Brain microvascular endothelial cell (primary cell): Measurements from ENCODE around the gene POR.
A peak's percentile ranks its signal among the peaks of the same experiment; 100 is the strongest.

Experiments
- DNase-seq: peaks from one replicate; pipeline ENCODE4 v3.0.0-alpha.2; 2020
- H3K27ac ChIP-seq: fragments of 250-450 bp; sonication (Bioruptor Pico); 2 replicates; pipeline ENCODE4 v1.5.1; 2020; ENCODE audit warnings: mild to moderate bottlenecking, moderate library complexity
- H3K27me3 ChIP-seq: fragments of 250-450 bp; sonication (Bioruptor Pico); replicated peaks from 2 replicates; pipeline ENCODE4 v1.5.1; 2020; ENCODE audit warnings: mild to moderate bottlenecking
- H3K36me3 ChIP-seq: fragments of 250-450 bp; sonication (Bioruptor Pico); replicated peaks from 2 replicates; pipeline ENCODE4 v1.5.1; 2020; ENCODE audit warnings: mild to moderate bottlenecking
- H3K4me3 ChIP-seq: 2 replicates; pipeline ENCODE4 v1.5.1; 2011; ENCODE audit warnings: low read depth, mild to moderate bottlenecking, control low read depth, low read length, moderate library complexity
- in situ Hi-C: cut with HindIII; loops from 2 replicates; pipeline ENCODE4 v1.10.0; 2017; ENCODE audit warnings: low sequenced_read_pairs, low pct_ligation_motif_present
- TF ChIP-seq, protein P1 (sequence below): IDR thresholded peaks from 2 replicates; pipeline ENCODE4 v1.5.1; 2011; ENCODE audit warnings: low read depth, mild to moderate bottlenecking, moderate library complexity, low read length, control low read depth, inconsistent platforms; ENCODE audit errors: missing control alignments

Gene POR

DNA sequence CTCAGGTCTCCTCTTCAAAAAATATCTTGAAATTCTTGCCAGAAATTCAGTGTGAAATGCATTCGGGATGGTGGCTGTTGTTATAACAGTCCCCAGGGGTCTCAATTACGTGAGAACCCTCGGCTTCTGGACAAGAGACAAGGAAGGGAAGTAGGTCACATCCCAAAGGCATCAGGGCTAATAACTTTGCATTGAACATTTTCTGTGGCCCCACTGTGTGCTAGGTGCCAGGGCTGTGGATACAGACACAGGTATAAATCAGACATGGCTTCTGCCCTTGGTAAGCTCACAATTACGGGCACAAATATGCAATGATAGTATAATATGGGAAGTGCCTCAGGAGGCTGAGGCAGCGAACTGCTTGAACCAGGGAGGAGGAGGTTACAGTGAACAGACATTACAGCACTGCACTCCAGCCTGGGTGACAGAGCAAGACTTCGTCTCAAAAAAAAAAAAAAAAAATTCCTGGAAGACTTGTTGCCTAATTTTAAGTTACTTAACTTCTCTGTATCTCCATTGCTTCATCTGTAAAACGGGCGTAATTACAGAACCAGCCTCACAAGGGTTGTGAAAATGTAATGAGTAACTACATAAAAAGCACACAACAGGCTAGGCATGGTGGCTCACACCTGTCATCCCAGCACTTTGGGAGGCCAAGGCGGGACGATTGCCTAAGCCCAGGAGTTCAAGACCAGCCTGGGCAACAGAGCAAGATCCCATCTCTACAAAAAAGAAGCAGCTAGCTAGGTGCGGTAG lies 38.7 kb upstream of the POR start:
- TF ChIP-seq, protein P1, sequence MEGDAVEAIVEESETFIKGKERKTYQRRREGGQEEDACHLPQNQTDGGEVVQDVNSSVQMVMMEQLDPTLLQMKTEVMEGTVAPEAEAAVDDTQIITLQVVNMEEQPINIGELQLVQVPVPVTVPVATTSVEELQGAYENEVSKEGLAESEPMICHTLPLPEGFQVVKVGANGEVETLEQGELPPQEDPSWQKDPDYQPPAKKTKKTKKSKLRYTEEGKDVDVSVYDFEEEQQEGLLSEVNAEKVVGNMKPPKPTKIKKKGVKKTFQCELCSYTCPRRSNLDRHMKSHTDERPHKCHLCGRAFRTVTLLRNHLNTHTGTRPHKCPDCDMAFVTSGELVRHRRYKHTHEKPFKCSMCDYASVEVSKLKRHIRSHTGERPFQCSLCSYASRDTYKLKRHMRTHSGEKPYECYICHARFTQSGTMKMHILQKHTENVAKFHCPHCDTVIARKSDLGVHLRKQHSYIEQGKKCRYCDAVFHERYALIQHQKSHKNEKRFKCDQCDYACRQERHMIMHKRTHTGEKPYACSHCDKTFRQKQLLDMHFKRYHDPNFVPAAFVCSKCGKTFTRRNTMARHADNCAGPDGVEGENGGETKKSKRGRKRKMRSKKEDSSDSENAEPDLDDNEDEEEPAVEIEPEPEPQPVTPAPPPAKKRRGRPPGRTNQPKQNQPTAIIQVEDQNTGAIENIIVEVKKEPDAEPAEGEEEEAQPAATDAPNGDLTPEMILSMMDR = no peak
- H3K27ac ChIP-seq = no peak overlapping the region
- in situ Hi-C loops = no loop called here
- no peaks in the 10 kb centered on the region for H3K36me3 ChIP-seq
- H3K27me3 ChIP-seq = no peaks in the 10 kb centered on the region
- no peak overlapping the region for H3K4me3 ChIP-seq
- no peak for DNase-seq

DNA sequence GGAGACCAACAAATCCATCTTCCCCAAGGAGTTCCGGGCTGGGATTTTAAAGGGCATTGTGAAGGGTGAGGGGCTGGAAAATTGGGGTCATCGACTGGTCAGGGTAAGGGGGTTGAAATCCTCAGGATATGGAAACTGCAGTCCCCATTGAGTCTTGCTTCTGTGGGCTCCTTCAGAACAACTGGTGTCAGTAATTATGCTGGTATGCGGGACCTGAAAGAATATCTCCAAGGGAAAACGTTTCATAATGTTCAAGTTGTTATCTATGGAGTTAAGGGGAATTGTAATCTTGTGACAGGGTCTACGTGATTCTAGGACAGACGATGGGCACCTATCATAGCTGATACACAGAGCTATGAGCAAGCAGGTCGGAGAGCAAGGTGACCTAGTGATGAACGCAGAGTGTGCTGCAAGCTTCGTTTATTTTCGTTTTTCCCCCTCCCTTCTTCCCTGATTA lies 36.6 kb upstream of the POR start:
- in situ Hi-C loops = no loop called here
- H3K36me3 ChIP-seq = peaks cover 15% of the 10 kb centered on the region
- peak overlapping the region; percentile 46 for H3K4me3 ChIP-seq
- DNase-seq = no peak
- H3K27me3 ChIP-seq = no peaks in the 10 kb centered on the region
- peak overlapping the region; percentile 20 for H3K27ac ChIP-seq
- TF ChIP-seq, protein P1 = no peak

DNA sequence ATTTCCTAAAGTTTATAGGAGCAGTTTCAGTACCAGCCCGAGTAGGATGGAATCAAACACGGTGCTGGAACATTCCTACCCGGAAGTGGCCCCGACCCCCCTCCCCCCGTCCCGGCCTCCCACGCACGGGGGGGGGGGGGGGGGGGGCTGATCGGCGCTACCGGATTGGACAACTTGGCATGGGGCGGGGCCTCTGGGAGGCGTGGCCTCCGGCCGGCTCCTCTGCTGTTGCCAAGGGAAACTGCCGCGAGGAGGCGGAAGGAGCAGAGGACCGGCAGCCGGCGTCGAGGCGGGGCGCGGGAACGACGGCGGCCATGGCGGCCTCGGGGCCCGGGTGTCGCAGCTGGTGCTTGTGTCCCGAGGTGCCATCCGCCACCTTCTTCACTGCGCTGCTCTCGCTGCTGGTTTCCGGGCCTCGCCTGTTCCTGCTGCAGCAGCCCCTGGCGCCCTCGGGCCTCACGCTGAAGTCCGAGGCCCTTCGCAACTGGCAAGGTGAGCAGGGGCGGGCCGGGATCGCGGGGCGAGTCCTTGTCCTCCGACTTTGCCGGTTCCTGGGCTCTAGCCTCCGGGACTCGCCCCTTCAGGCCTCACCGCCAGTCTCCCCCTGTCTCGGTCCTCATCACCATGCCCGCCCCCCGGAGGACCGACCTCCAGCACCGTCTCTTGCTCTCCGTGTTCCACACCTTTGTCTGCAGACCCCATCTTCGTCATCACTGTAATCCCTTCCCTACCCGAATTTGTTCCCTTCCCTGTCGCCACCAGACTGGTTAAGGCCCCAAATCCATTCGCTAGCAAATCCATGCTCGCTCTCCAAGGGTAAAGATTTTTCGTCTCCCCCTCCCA lies 36.0 kb upstream of the POR start, which contains the start of gene RHBDD2:
Gene RHBDD2, plus strand, starts transcription at position 266 of the 843 bp plus-strand sequence. Its CDS starts 49 bp downstream, at position 315.
- DNase-seq = peak; percentile 92
- TF ChIP-seq, protein P1 = no peak
- peaks cover 20% of the 10 kb centered on the region for H3K36me3 ChIP-seq
- H3K4me3 ChIP-seq = peak within 1 kb of the TSS; percentile 90
- peak within 1 kb of the TSS; percentile 81 for H3K27ac ChIP-seq
- H3K27me3 ChIP-seq = no peaks in the 10 kb centered on the region
- in situ Hi-C loops = no loop called here

DNA sequence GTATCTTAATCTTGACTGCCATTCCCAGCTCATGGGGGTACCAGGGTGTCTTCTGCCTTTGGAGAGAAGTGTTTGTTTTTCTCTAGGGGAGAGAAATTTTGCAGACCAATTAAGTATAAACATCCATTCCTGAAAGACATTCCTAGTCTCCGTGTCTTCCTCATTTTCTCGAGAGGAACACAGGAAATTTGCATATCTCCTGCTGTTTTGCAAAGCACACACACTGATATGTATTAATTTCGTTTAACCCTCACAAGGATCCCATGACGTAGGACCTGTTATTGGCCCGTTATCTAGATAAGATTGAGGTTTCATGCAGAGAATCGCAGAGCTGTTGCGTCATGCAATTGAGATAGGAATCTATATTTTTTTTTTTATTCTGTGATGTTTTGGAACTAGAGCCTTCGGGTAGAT lies 35.2 kb upstream of the POR start:
- Histone ChIP-seq H3K27ac (peak overlapping the region; percentile 81), H3K36me3 (peaks cover 27% of the 10 kb centered on the region), H3K4me3 (peak overlapping the region; percentile 90), H3K27me3 (no peaks in the 10 kb centered on the region)
- TF ChIP-seq, protein P1 = no peak
- in situ Hi-C loops = no loop called here
- peak; percentile 82 for DNase-seq

DNA sequence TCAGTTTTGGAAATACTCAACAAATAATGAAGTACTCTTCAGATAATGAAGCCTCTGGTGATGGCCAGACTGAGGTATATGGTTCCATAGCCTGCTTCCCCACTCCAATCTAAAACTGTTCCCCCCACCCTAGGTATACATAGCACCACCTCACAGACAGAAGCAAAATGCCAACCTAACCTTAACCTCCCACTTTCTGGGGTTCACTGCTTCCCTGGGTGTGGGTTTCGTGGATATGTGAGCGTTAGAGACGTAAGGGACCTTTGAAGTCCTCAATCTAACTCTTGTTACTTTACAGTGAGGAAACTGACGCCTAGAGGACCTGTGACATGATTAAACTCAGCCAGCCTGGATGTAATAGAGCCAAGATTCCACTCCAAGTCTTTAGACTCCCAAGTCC lies 34.7 kb upstream of the POR start:
- in situ Hi-C loops = no loop called here
- H3K27ac ChIP-seq = no peak overlapping the region
- TF ChIP-seq, protein P1 = no peak

More for the DNA sequence above, 34.7 kb upstream of the POR start:
- peaks cover 29% of the 10 kb centered on the region for H3K36me3 ChIP-seq
- DNase-seq = no peak
- no peaks in the 10 kb centered on the region for H3K27me3 ChIP-seq
- peak overlapping the region; percentile 90 for H3K4me3 ChIP-seq
